ENCODE results near the gene DESI2.

GRCh38 chr1:244730153-244730933, 77.4 kb downstream of the DESI2 start:
- TF ChIP-seq CTCF (IDR thresholded peaks at IDR 0.05; ENCODE audit: borderline replicate concordance, extremely low read depth, low read length, poor library complexity, severe bottlenecking), result no peak
- TF ChIP-seq EZH2 (IDR thresholded peaks at IDR 0.05; ENCODE audit: borderline replicate concordance, low read depth, low read length, severe bottlenecking), result no peak

All from DND-41 (cell line).